ENCODE measurements around the gene MNAT1. TPM values are rescaled to one million over a fixed set of nuclear protein-coding genes. Genes with fewer than 3 reads are reported as not detected.

The MNAT1 gene
- total RNA-seq, 4 donors from 2014 or later: 32.5 to 71.4 (median 47.7) TPM

DNA sequence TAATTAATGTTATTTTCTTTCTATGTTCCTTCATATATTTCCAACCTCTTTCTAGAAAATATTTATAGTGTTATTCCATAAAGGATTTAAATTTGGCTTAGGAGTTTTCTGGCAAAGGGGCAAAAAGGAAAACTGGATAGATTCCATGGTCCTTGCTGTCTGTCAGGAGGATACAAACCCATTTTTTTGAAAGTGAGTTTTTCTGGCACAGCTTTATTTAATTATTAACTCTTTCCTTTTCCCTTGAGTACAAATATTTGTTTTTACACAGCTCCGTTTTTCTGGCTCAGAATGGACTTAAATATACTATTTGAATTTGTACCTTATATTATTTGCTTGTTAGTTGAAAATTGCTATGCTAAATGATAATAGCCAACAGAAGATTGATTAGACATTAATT, 56.3 kb downstream of the MNAT1 start:
- TF ChIP-seq, protein P1, sequence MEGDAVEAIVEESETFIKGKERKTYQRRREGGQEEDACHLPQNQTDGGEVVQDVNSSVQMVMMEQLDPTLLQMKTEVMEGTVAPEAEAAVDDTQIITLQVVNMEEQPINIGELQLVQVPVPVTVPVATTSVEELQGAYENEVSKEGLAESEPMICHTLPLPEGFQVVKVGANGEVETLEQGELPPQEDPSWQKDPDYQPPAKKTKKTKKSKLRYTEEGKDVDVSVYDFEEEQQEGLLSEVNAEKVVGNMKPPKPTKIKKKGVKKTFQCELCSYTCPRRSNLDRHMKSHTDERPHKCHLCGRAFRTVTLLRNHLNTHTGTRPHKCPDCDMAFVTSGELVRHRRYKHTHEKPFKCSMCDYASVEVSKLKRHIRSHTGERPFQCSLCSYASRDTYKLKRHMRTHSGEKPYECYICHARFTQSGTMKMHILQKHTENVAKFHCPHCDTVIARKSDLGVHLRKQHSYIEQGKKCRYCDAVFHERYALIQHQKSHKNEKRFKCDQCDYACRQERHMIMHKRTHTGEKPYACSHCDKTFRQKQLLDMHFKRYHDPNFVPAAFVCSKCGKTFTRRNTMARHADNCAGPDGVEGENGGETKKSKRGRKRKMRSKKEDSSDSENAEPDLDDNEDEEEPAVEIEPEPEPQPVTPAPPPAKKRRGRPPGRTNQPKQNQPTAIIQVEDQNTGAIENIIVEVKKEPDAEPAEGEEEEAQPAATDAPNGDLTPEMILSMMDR (IDR thresholded peaks at IDR 0.05; ENCODE audit: low read depth): no peak

DNA sequence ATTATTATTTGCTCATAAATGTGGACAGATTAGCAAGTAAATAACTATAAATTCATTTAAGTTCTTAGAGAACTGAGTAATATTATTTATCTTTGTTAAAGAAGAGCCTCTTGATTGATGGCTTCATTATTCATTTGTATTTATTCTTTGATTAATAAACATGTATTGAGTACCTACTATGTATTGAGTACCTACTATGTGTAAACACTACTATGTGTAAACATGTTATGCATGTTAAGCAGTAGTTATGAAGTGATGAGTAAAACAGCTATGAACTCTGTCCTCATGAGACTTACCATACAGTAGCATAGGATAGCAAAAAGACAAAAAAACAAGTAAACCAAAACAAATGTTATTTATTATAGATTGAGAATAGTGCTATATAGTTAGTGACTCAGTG, 61.9 kb downstream of the MNAT1 start:
- TF ChIP-seq, protein P1 (IDR thresholded peaks at IDR 0.05; ENCODE audit: low read depth): no peak

DNA sequence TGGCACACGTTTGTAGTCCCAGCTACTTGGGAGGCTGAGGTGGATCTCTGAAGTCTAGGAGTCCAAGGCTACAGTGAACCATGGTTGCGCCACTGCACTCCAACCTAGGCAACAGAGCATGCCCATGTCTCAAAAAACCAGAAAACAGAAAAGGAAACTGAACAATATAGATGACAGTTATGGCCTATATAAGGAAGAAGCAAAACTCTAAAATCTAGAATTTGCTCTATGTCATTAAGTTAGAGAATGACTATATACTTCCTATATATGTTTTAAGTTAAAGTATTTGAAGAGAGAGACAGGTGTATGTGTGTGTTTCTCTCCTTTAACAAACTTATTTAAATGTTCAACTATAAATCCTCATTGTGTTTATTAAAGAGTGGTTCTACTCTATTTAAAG, 65.8 kb downstream of the MNAT1 start:
- TF ChIP-seq, protein P1 (IDR thresholded peaks at IDR 0.05; ENCODE audit: low read depth): no peak

DNA sequence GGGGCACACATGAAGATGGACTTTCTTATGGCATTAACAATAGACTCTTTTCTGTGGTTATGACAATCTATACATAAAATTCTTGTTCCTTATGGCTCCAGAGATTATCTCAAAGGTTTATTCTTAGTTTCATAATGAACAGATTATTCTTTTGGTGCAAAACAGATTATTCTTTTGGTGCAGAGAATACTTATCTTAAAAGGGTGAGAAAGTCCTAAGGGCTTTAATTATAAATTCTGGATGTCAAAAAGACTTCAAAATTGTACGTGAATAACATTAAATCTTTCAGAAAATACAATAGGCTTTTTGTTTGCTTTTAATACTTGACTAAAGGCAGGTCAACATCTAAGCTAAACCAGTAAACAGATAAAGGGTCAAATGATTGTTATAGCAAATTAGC, 69.3 kb downstream of the MNAT1 start:
- TF ChIP-seq, protein P1 (IDR thresholded peaks at IDR 0.05; ENCODE audit: low read depth): no peak

DNA sequence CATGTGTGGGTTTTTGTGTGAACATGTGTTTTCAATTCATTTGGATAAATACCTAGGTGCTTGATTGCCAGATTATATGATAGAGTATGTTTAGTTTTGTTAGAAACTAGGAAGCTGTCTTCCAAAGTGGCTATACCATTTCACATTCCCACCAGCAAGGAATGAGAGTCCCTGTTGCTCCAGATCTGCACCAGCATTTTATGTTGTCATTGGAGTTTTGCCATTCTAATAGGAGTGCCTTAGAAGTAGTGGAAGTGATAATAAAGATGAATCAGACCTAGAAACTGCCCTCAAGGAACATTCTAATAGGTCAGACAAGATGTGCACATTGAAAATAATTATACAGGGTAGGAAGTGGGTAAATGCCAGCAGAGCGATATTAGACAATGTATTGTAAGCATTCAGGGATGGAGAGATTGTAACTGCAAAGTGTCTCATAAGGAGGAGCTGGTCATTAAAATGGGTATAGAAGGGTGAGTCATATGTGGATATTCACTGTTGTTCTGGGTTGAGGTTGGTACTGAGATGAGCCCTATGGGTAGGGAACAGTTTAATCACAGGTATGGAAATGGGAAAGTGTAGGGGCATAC, 71.4 kb downstream of the MNAT1 start:
- TF ChIP-seq, protein P1 (IDR thresholded peaks at IDR 0.05; ENCODE audit: low read depth): no peak

DNA sequence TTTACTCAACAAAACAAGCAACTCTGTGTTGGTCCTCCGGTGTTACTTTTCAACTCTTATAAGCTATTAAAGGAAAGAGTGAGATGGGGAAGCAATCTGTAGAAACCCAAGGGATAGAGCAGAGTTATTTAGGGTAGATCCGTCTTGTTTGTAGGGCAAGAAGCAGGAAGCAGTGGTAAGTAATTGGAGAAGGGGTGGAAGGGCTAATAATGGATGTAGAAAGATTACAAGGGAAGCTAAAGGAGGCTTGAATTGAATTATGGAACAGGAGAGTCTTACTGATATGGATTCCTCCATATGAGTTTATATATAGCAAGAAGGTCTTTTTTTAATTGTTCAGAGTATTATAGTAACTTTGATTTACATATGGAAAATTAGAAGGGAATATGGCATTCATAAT, 72.7 kb downstream of the MNAT1 start:
- TF ChIP-seq, protein P1 (IDR thresholded peaks at IDR 0.05; ENCODE audit: low read depth): no peak

GRCh38 chr14:60807971-60808370, 73.4 kb downstream of the MNAT1 start:
- TF ChIP-seq, protein P1 (IDR thresholded peaks at IDR 0.05; ENCODE audit: low read depth): no peak
